GM21723 (cell line): ENCODE results near the gene TAOK3.
"Not testable (repeated sequence)": the region's sequence is repeated elsewhere in the genome, so short reads cannot be mapped to it uniquely, and the experiment has no call there.

Experiments used
- ATAC-seq: cut with Tn5 transposase; IDR thresholded peaks from one replicate; pipeline ENCODE4 v1.9.1; 2021; ENCODE audit warnings: mild to moderate bottlenecking, moderate library complexity; ENCODE audit not compliant: unreplicated experiment

Gene TAOK3

GRCh38 chr12:118151755-118152154 lies 221.0 kb downstream of the TAOK3 start:
- ATAC-seq = no peak

- ATAC-seq = no peak
These were observed 222.1 kb downstream of the TAOK3 start for GRCh38 chr12:118150625-118151024.

- no peak for ATAC-seq
These were observed 224.4 kb downstream of the TAOK3 start for GRCh38 chr12:118148287-118148686.

GRCh38 chr12:118145798-118146156 lies 226.9 kb downstream of the TAOK3 start:
- no peak for ATAC-seq

- ATAC-seq = peak; percentile 74
These were observed 227.5 kb downstream of the TAOK3 start for GRCh38 chr12:118145113-118145797.

GRCh38 chr12:118144499-118144898 lies 228.2 kb downstream of the TAOK3 start:
- ATAC-seq = no peak

- ATAC-seq = no peak
These were observed 231.9 kb downstream of the TAOK3 start for GRCh38 chr12:118140825-118141224.

- ATAC-seq = no peak
These were observed 235.5 kb downstream of the TAOK3 start for GRCh38 chr12:118137148-118137678.

GRCh38 chr12:118136559-118137003 lies 236.1 kb downstream of the TAOK3 start:
- ATAC-seq = peak; percentile 50

- ATAC-seq = peak; percentile 97
These were observed 236.7 kb downstream of the TAOK3 start, which contains the start of gene PEBP1 for GRCh38 chr12:118135788-118136558. Gene PEBP1 (plus strand): TSS chr12:118136124. CDS start chr12:118136210, 86 bp downstream.

GRCh38 chr12:118129436-118129835 lies 243.3 kb downstream of the TAOK3 start:
- not testable (repeated sequence) for ATAC-seq

- no peak for ATAC-seq
These were observed 244.8 kb downstream of the TAOK3 start for GRCh38 chr12:118127867-118128266.

- ATAC-seq = no peak
These were observed 246.5 kb downstream of the TAOK3 start for GRCh38 chr12:118126119-118126757.

GRCh38 chr12:118125743-118126118 lies 247.0 kb downstream of the TAOK3 start:
- ATAC-seq = no peak

- ATAC-seq = no peak
These were observed 248.3 kb downstream of the TAOK3 start for GRCh38 chr12:118124333-118124874.

- ATAC-seq = no peak
These were observed 250.4 kb downstream of the TAOK3 start for GRCh38 chr12:118122264-118122663.

- ATAC-seq = peak; percentile 69
These were observed 251.9 kb downstream of the TAOK3 start for GRCh38 chr12:118120579-118121363.

- ATAC-seq = no peak
These were observed 253.2 kb downstream of the TAOK3 start for GRCh38 chr12:118119449-118119879.

- no peak for ATAC-seq
These were observed 263.6 kb downstream of the TAOK3 start for GRCh38 chr12:118109088-118109487.

GRCh38 chr12:118107694-118108093 lies 265.0 kb downstream of the TAOK3 start:
- no peak for ATAC-seq
